Measurements from ENCODE around the gene MACROD2.

DNA sequence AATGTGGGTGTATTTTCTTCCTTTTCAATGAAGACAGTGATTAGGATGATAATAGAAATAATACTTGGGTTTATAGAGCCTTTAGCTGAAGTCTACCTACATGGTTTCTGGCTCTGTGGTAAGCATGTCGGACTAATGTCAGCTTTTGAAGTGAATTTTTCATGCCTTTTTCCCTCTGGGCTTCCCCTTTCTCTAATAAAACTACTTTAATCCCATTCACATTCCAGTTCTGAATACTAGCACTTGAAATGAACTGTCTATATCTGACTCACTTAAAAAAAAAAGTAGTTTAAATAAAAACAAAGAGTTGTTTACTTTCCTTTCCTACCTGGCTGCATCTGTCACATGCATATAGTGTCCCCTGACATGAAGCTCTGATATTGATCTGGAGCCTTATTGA lies 888.0 kb downstream of the MACROD2 start:
- TF ChIP-seq ZNF274 (IDR thresholded peaks at IDR 0.05; ENCODE audit: low read depth, low read length) (no peak), YY1 (IDR thresholded peaks at IDR 0.05; ENCODE audit: insufficient read depth, insufficient read length) (no peak), SUZ12 (IDR thresholded peaks at IDR 0.05; ENCODE audit: extremely low read depth, insufficient read depth, insufficient read length) (no peak)
